GM23248 (cell line): ENCODE measurements around the gene USP10. TPM values are rescaled to one million over a fixed set of nuclear protein-coding genes. Genes with fewer than 3 reads are reported as not detected.
A peak's percentile ranks its signal among the peaks of the same experiment; 100 is the strongest.

Experiments
- DNase-seq: peaks from one replicate; pipeline ENCODE4 v3.0.0-alpha.2; 2015
- H2AFZ ChIP-seq: fragments of 200-600 bp; sonication (generic); 2 replicates; pipeline ENCODE4 v1.6.1; 2016; ENCODE audit warnings: antibody characterized with exemption
- H3F3A ChIP-seq: fragments of 200-600 bp; sonication (generic); 2 replicates; pipeline ENCODE4 v1.6.1; 2016; ENCODE audit warnings: mild to moderate bottlenecking, antibody characterized with exemption, mixed run types; ENCODE audit not compliant: insufficient read depth
- H3K27ac ChIP-seq: fragments of 200-600 bp; sonication (generic); 2 replicates; pipeline ENCODE4 v1.5.1; 2016; ENCODE audit warnings: mild to moderate bottlenecking
- H3K27me3 ChIP-seq: fragments of 200-600 bp; sonication (generic); replicated peaks from 2 replicates; pipeline ENCODE4 v1.6.1; 2016; ENCODE audit warnings: mild to moderate bottlenecking; ENCODE audit not compliant: insufficient read depth
- H3K36me3 ChIP-seq: fragments of 200-600 bp; sonication (generic); 2 replicates; pipeline ENCODE4 v1.6.1; 2016; ENCODE audit warnings: low read depth, mild to moderate bottlenecking
- H3K4me1 ChIP-seq: fragments of 200-600 bp; sonication (generic); 2 replicates; pipeline ENCODE4 v1.6.1; 2016; ENCODE audit warnings: mild to moderate bottlenecking; ENCODE audit not compliant: insufficient read depth
- H3K4me2 ChIP-seq: fragments of 200-600 bp; sonication (generic); one replicate; pipeline ENCODE4 v1.6.1; 2016; ENCODE audit warnings: mild to moderate bottlenecking; ENCODE audit not compliant: unreplicated experiment
- H3K4me3 ChIP-seq: fragments of 200-600 bp; sonication (generic); 2 replicates; pipeline ENCODE4 v1.5.1; 2016; ENCODE audit warnings: mild to moderate bottlenecking
- H3K79me2 ChIP-seq: fragments of 200-600 bp; sonication (generic); 2 replicates; pipeline ENCODE4 v1.6.1; 2016; ENCODE audit warnings: mild to moderate bottlenecking; ENCODE audit not compliant: insufficient read depth
- H3K9ac ChIP-seq: fragments of 200-600 bp; sonication (generic); 2 replicates; pipeline ENCODE4 v1.6.1; 2016; ENCODE audit warnings: mild to moderate bottlenecking
- H3K9me2 ChIP-seq: fragments of 200-600 bp; sonication (generic); 2 replicates; pipeline ENCODE4 v1.6.1; 2016; ENCODE audit warnings: mixed run types, mild to moderate bottlenecking, moderate library complexity; ENCODE audit not compliant: insufficient read depth
- H3K9me3 ChIP-seq: fragments of 200-600 bp; sonication (generic); one replicate; pipeline ENCODE4 v1.6.1; 2017; ENCODE audit warnings: low read depth
- H4K20me1 ChIP-seq: fragments of 200-600 bp; sonication (generic); 2 replicates; pipeline ENCODE4 v1.6.0; 2016; ENCODE audit not compliant: insufficient read depth
- EZH2 ChIP-seq: fragments of 200-600 bp; sonication (generic); IDR thresholded peaks from 2 replicates; pipeline ENCODE4 v1.6.1; 2018; ENCODE audit warnings: antibody characterized with exemption, mild to moderate bottlenecking; ENCODE audit not compliant: insufficient read depth, poor library complexity, severe bottlenecking
- EZH2phosphoT487 ChIP-seq: fragments of 200-600 bp; sonication (generic); IDR thresholded peaks from 2 replicates; pipeline ENCODE4 v1.6.1; 2018; ENCODE audit warnings: antibody characterized with exemption, moderate library complexity, mild to moderate bottlenecking, low read depth; ENCODE audit not compliant: insufficient read depth
- WGBS, 2 experiments: methylation state at CpG; one replicate each; pipeline ENCODE4 v1.1.6; 2015 to 2017; ENCODE audit warnings: low lambda C conversion rate in 2 of 2, low coverage in 1 of 2; ENCODE audit errors: missing lambda C conversion rate in 2 of 2; 5-methylcytosine and 5-hydroxymethylcytosine counted together
- in situ Hi-C: fragments of 300-500 bp; cut with MboI; formaldehyde crosslinking; loops from 2 replicates; pipeline ENCODE4 v1.15.0; 2020
- polyA plus RNA-seq: library from polyadenylated mRNA; unstranded; fragments of >200 nt; fragmentation: Nextera tagmentation; extraction: Ambion mirVana; gene quantifications from 2 replicates; pipeline ENCODE4 v1.2.1, GENCODE V29; 2016
- total RNA-seq: library from RNA; depleted of rRNA; stranded (reverse); fragments of >200 nt; shearing (Covaris generic); gene quantifications from 2 replicates; pipeline ENCODE4 v1.2.3, GENCODE V29; 2014

Gene USP10
- total and polyA plus RNA-seq, 2 experiments from 2014 or later, result 48.3 to 74.0 TPM

DNA sequence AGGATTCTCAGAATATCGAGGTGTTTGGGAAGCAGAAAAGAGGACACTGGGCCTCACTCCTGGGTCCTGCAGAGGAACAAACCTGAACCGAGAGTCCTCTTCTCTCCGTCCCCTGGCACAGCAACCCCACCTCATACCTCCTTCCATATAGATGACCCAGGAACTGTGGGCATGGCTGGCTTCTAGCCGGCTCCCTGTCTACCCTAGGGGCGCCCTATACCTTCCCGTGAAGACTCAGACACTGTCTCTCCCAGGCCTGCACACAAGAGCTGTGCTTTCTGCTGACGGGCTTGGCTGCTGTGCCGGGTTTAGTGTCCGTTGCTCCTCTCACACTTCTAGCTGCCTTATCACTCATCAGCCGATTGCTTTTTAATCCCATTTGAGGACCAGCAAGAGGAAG lies 73.5 kb downstream of the USP10 start:
- H3K4me2 ChIP-seq, result no peak overlapping the region
- peaks cover 53% of the 10 kb centered on the region for H3K79me2 ChIP-seq
- no peak for DNase-seq
- no peaks in the 10 kb centered on the region for H4K20me1 ChIP-seq
- peaks cover 38% of the 10 kb centered on the region for H3K36me3 ChIP-seq
- H3K9ac ChIP-seq, result no peak overlapping the region
- peaks cover 7% of the 10 kb centered on the region; the same call in 1 of the 2 replicates for H3K4me1 ChIP-seq
- H3F3A ChIP-seq, result peaks cover 22% of the 10 kb centered on the region
- 87 to 91% methylated on average over 10 of the region's 10 CpGs for WGBS, 2 experiments
- no peak overlapping the region for H3K4me3 ChIP-seq
- no peaks in the 10 kb centered on the region for H3K9me3 ChIP-seq
- H3K9me2 ChIP-seq, result no peaks in the 10 kb centered on the region
- H3K27ac ChIP-seq, result no peak overlapping the region
- in situ Hi-C loops, result no loop called here
- TF ChIP-seq EZH2phosphoT487 (no peak), EZH2 (no peak)
- no peaks in the 10 kb centered on the region for H3K27me3 ChIP-seq
- no peak overlapping the region for H2AFZ ChIP-seq

DNA sequence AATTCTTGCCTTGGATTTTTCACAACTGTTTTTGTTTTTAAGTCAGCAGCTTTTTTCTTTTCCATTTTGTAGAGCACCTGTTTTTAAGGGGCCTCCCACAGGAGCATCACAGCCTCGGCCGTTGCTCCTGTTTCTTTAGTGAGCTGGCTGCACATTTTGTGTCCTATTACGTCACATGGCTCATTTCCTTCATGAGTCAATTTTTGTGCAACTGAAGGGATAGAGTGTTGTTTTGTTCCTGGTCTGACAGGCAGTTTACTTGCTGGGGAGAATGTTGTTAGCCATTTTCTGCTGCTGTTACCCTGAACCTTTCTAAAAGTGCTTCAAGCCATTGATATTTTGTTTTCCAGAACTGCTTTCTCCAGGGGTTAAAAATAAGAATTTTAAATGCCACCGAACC lies 75.0 kb downstream of the USP10 start:
- Histone ChIP-seq H2AFZ (no peak overlapping the region), H3K79me2 (peaks cover 44% of the 10 kb centered on the region), H3K27me3 (no peaks in the 10 kb centered on the region), H4K20me1 (no peaks in the 10 kb centered on the region), H3K27ac (peak overlapping the region; percentile 80), H3K4me2 (no peak overlapping the region), H3F3A (peaks cover 22% of the 10 kb centered on the region), H3K4me3 (no peak overlapping the region), H3K36me3 (peaks cover 39% of the 10 kb centered on the region), H3K9ac (peak overlapping the region; percentile 61), H3K9me3 (no peaks in the 10 kb centered on the region), H3K9me2 (no peaks in the 10 kb centered on the region), H3K4me1 (peaks cover 7% of the 10 kb centered on the region; the same call in 1 of the 2 replicates)
- WGBS, 2 experiments, result 24 to 25% methylated on average over 4 of the region's 4 CpGs
- in situ Hi-C loops, result no loop called here
- peak; percentile 94 for DNase-seq
- TF ChIP-seq EZH2 (no peak), EZH2phosphoT487 (no peak)

DNA sequence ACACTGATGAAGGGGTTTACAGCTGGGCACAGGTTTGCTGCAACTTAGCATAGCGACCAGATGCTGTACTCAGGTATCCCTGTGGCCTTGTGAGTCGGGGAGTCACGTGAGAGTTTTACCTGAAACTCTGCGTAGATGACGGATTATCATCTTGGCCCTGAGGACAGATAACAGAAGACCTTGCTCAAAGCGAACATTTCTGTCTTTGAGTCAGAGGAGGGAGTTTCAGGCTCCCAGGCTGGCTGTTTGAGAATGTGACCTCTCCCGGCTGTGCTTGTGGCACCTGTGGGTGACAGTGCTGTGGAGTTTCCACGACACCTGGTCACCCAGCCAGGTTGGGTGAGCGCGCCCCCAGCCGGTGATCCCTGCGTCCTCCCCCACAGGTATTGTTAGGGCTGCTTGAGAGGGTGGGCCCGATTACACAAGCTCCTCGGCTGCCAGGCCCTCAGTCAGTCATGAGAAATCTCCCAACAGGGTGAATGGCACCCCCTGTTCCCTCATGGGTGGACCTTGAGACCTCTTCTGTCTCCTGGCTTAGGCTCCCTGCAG lies 75.5 kb downstream of the USP10 start:
- in situ Hi-C loops, result no loop called here
- no peak overlapping the region for H3K4me2 ChIP-seq
- H3K4me3 ChIP-seq, result no peak overlapping the region
- no peaks in the 10 kb centered on the region for H3K9me3 ChIP-seq
- 88 to 92% methylated on average over 13 to 14 of the region's 14 CpGs for WGBS, 2 experiments
- no peaks in the 10 kb centered on the region for H4K20me1 ChIP-seq
- peaks cover 7% of the 10 kb centered on the region; the same call in 1 of the 2 replicates for H3K4me1 ChIP-seq
- H3K9me2 ChIP-seq, result no peaks in the 10 kb centered on the region
- H3K79me2 ChIP-seq, result peaks cover 38% of the 10 kb centered on the region
- H3F3A ChIP-seq, result peaks cover 22% of the 10 kb centered on the region
- no peak overlapping the region for H2AFZ ChIP-seq
- peaks cover 43% of the 10 kb centered on the region for H3K36me3 ChIP-seq
- no peak for DNase-seq
- peak overlapping the region; percentile 61 for H3K9ac ChIP-seq
- H3K27me3 ChIP-seq, result no peaks in the 10 kb centered on the region
- no peak for TF ChIP-seq EZH2phosphoT487
- H3K27ac ChIP-seq, result peak overlapping the region; percentile 80

DNA sequence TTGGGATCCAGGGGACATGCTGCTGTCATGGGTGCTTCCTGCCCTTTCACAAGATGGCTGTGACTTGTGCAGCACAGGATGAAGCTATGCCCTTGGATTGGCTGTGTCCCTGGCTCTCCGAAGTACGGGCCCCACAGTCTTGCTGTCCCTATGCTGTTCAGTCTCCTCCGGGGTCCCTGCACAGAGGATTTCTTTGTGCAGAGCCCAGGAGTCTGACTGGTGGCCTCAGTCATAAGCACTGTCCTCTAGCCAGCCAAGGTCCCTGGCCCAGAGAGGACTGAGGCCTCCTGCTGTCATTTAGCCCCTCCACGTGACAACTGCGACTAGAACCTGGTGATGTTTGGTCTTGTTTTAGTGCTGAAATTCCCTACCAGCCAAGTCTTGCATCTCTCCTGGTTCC lies 77.6 kb downstream of the USP10 start:
- peaks cover 45% of the 10 kb centered on the region for H3K36me3 ChIP-seq

More for the DNA sequence above, 77.6 kb downstream of the USP10 start:
- H4K20me1 ChIP-seq, result no peaks in the 10 kb centered on the region
- no peak overlapping the region for H3K4me3 ChIP-seq
- no peak overlapping the region for H3K9ac ChIP-seq
- no peak overlapping the region for H3K27ac ChIP-seq
- H2AFZ ChIP-seq, result no peak overlapping the region
- TF ChIP-seq EZH2phosphoT487, result no peak
- no peak for TF ChIP-seq EZH2
- H3K27me3 ChIP-seq, result no peaks in the 10 kb centered on the region
- no peak overlapping the region for H3K4me2 ChIP-seq
- DNase-seq, result no peak
- in situ Hi-C loops, result no loop called here
- H3K9me2 ChIP-seq, result no peaks in the 10 kb centered on the region
- 0 out of 2 replicates have a peak, but pooled peaks cover 21% of the 10 kb centered on the region for H3K79me2 ChIP-seq
- H3K9me3 ChIP-seq, result no peaks in the 10 kb centered on the region
- 93 to 100% methylated on average over 5 of the region's 5 CpGs for WGBS, 2 experiments
- peaks cover 7% of the 10 kb centered on the region; the same call in 1 of the 2 replicates for H3K4me1 ChIP-seq
- peaks cover 20% of the 10 kb centered on the region for H3F3A ChIP-seq
